ENCODE data around the gene SLC3A2. TPM values are rescaled to one million over a fixed set of nuclear protein-coding genes. Genes with fewer than 3 reads are reported as not detected.
A peak's percentile ranks its signal among the peaks of the same experiment; 100 is the strongest.

The SLC3A2 gene
- total RNA-seq, 1 experiment from 2014 or later: 334 TPM

DNA sequence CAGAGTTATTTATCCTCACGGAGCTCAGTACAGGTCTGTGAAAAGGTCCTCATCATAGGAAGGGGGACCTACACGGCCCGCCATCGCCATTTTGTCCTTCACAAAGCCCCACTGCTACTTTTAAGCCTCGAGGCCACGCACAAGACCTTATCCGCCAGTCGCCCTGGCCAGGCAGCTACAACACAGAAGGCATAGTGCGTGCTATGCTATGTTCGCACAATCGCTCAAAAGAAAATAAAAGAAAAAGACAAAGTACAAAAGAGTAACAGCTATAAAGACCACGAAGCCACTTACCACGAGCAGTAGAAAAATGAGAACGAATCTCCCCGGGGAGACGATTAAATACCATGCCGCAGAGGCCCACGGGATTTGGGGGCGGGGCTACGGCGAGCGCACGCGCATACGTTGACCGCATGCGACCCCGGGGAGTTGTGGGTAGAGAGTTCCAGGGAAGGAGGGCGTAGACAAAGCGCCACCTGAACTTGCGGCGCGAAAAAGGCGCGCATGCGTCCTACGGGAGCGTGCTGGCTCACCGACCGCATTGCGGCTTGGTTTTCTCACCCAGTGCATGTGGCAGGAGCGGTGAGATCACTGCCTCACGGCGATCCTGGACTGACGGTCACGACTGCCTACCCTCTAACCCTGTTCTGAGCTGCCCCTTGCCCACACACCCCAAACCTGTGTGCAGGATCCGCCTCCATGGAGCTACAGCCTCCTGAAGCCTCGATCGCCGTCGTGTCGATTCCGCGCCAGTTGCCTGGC is 24.9 kb upstream of the SLC3A2 start (continued):
- peak; percentile 84 for TF ChIP-seq IRF1 (CRISPR knock-in tag; IDR thresholded peaks at IDR 0.05)
- TF ChIP-seq SMAD3 (CRISPR knock-in tag; IDR thresholded peaks at IDR 0.05; ENCODE audit: borderline replicate concordance): peak; percentile 94
- peak; percentile 67; the same call in 1 of the 2 replicates for TF ChIP-seq FOXK1 (CRISPR knock-in tag; IDR thresholded peaks at IDR 0.05)
- peak; percentile 20; the same call in 1 of the 2 replicates for TF ChIP-seq ZNF281 (CRISPR knock-in tag; IDR thresholded peaks at IDR 0.05)
- peak; percentile 30; the same call in 1 of the 2 replicates for TF ChIP-seq TP53 (CRISPR knock-in tag; IDR thresholded peaks at IDR 0.05)
- TF ChIP-seq, protein P1, sequence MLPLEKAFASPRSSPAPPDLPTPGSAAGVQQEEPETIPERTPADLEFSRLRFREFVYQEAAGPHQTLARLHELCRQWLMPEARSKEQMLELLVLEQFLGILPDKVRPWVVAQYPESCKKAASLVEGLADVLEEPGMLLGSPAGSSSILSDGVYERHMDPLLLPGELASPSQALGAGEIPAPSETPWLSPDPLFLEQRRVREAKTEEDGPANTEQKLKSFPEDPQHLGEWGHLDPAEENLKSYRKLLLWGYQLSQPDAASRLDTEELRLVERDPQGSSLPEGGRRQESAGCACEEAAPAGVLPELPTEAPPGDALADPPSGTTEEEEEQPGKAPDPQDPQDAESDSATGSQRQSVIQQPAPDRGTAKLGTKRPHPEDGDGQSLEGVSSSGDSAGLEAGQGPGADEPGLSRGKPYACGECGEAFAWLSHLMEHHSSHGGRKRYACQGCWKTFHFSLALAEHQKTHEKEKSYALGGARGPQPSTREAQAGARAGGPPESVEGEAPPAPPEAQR (CRISPR knock-in tag; IDR thresholded peaks at IDR 0.05): peak; percentile 39; the same call in 1 of the 2 replicates
- peak; percentile 84; the same call in 1 of the 2 replicates for TF ChIP-seq ERG (CRISPR knock-in tag; IDR thresholded peaks at IDR 0.05)
- TF ChIP-seq TEAD1 (CRISPR knock-in tag; IDR thresholded peaks at IDR 0.05): peak; percentile 86; the same call in 1 of the 2 replicates
- peak; percentile 44; the same call in 1 of the 2 replicates for TF ChIP-seq USF2 (CRISPR knock-in tag; IDR thresholded peaks at IDR 0.05)
- no peak; the same call in 1 of the 2 replicates for TF ChIP-seq ESRRA (CRISPR knock-in tag; IDR thresholded peaks at IDR 0.05; ENCODE audit: borderline replicate concordance)
- peak; percentile 80 for TF ChIP-seq ZBTB43 (CRISPR knock-in tag; IDR thresholded peaks at IDR 0.05)
- no peak for TF ChIP-seq GTF2I (CRISPR knock-in tag; conservative IDR thresholded peaks at IDR 0.05)
- no peak for TF ChIP-seq ZNF317 (CRISPR knock-in tag; IDR thresholded peaks at IDR 0.05; ENCODE audit: borderline replicate concordance, low read depth)
- TF ChIP-seq, protein P2, sequence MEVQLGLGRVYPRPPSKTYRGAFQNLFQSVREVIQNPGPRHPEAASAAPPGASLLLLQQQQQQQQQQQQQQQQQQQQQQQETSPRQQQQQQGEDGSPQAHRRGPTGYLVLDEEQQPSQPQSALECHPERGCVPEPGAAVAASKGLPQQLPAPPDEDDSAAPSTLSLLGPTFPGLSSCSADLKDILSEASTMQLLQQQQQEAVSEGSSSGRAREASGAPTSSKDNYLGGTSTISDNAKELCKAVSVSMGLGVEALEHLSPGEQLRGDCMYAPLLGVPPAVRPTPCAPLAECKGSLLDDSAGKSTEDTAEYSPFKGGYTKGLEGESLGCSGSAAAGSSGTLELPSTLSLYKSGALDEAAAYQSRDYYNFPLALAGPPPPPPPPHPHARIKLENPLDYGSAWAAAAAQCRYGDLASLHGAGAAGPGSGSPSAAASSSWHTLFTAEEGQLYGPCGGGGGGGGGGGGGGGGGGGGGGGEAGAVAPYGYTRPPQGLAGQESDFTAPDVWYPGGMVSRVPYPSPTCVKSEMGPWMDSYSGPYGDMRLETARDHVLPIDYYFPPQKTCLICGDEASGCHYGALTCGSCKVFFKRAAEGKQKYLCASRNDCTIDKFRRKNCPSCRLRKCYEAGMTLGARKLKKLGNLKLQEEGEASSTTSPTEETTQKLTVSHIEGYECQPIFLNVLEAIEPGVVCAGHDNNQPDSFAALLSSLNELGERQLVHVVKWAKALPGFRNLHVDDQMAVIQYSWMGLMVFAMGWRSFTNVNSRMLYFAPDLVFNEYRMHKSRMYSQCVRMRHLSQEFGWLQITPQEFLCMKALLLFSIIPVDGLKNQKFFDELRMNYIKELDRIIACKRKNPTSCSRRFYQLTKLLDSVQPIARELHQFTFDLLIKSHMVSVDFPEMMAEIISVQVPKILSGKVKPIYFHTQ (CRISPR knock-in tag; IDR thresholded peaks at IDR 0.05): peak; percentile 93; the same call in 1 of the 2 replicates
- TF ChIP-seq, protein P3, sequence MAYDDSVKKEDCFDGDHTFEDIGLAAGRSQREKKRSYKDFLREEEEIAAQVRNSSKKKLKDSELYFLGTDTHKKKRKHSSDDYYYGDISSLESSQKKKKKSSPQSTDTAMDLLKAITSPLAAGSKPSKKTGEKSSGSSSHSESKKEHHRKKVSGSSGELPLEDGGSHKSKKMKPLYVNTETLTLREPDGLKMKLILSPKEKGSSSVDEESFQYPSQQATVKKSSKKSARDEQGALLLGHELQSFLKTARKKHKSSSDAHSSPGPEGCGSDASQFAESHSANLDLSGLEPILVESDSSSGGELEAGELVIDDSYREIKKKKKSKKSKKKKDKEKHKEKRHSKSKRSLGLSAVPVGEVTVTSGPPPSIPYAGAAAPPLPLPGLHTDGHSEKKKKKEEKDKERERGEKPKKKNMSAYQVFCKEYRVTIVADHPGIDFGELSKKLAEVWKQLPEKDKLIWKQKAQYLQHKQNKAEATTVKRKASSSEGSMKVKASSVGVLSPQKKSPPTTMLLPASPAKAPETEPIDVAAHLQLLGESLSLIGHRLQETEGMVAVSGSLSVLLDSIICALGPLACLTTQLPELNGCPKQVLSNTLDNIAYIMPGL (CRISPR knock-in tag; IDR thresholded peaks at IDR 0.05): no peak
- peak; percentile 58; the same call in 1 of the 2 replicates for TF ChIP-seq PRRX2 (CRISPR knock-in tag; IDR thresholded peaks at IDR 0.05)
- TF ChIP-seq MLX (CRISPR knock-in tag; IDR thresholded peaks at IDR 0.05): no peak
- TF ChIP-seq GRHL2 (CRISPR knock-in tag; IDR thresholded peaks at IDR 0.05; ENCODE audit: insufficient replicate concordance, severe bottlenecking): no peak
- no peak; the same call in none of the 2 replicates for TF ChIP-seq TEAD4 (CRISPR knock-in tag; IDR thresholded peaks at IDR 0.05)
- 0 out of 2 replicates have a peak, but pooled peaks have one; percentile 51 for TF ChIP-seq ZNF219 (CRISPR knock-in tag; IDR thresholded peaks at IDR 0.05; ENCODE audit: borderline replicate concordance)
- no peak for TF ChIP-seq ZNF138 (CRISPR knock-in tag; conservative IDR thresholded peaks at IDR 0.05)
